Natural killer cell treated with Interleukin-12 subunit alpha and Interleukin-12 subunit beta and Interleukin-15 and Interleukin-18, amount 100 ng/mL, for 72 hours (primary cell): ENCODE measurements around the gene LGALS3. TPM values are rescaled to one million over a fixed set of nuclear protein-coding genes. Genes with fewer than 3 reads are reported as not detected.
"Not testable (repeated sequence)": the region's sequence is repeated elsewhere in the genome, so short reads cannot be mapped to it uniquely, and the experiment has no call there.

Experiments used
- ATAC-seq, 2 donors: fragments of 150-1000 bp; cut with Tn5 transposase in 1 of 2; sonication (Bioruptor Pico), chemical (Tn5 transposase) in 1 of 2; 2 replicates each; pipeline ENCODE4 v1.10.0; 2021
- DNase-seq: peaks from one replicate; pipeline ENCODE4 v3.0.0; 2022; ENCODE audit warnings: low spot score
- H3K27ac Mint-ChIP-seq, 2 donors: 1 replicate in 1 of 2; 2 replicates in 1 of 2; pipeline ENCODE4 v1.8.0; 2022; ENCODE audit warnings: mixed read lengths in 2 of 2, mild to moderate bottlenecking in 1 of 2, moderate library complexity in 1 of 2
- H3K27me3 Mint-ChIP-seq, 2 donors: 1 replicate in 1 of 2; 2 replicates in 1 of 2; pipeline ENCODE4 v1.8.0; 2022; ENCODE audit warnings: mixed read lengths in 2 of 2
- H3K36me3 Mint-ChIP-seq: one replicate; pipeline ENCODE4 v1.8.0; 2022; ENCODE audit warnings: mixed read lengths
- H3K4me1 Mint-ChIP-seq, 2 donors: 1 replicate in 1 of 2; 2 replicates in 1 of 2; pipeline ENCODE4 v1.8.0; 2022; ENCODE audit warnings: low read depth in 2 of 2, mixed read lengths in 2 of 2, mild to moderate bottlenecking in 1 of 2
- H3K4me3 Mint-ChIP-seq: one replicate; pipeline ENCODE4 v1.8.0; 2022; ENCODE audit warnings: mixed read lengths
- H3K9me3 Mint-ChIP-seq: 2 replicates; pipeline ENCODE4 v1.8.0; 2022; ENCODE audit warnings: mixed read lengths
- total RNA-seq, 2 donors: library from RNA; stranded (reverse); gene quantifications; one replicate each; pipeline ENCODE4 v1.2.3, GENCODE V29; 2022

Gene LGALS3
- total RNA-seq: 100 to 1,000 TPM; 161 to 224 TPM

- Mint-ChIP-seq H3K9me3 (no peaks in the 10 kb centered on the region), H3K36me3 (peaks cover 17% of the 10 kb centered on the region), H3K4me1 (peaks cover 61 to 74% of the 10 kb centered on the region in 2 donors), H3K4me3 (peak within 1 kb of the TSS; percentile 97), H3K27me3 (no peaks in the 10 kb centered on the region), H3K27ac (peak within 1 kb of the TSS; percentile 93)
- ATAC-seq: peak; percentile 75 to 81
- peak; percentile 82 for DNase-seq
Measured at GRCh38 chr14:55129086-55129427, at the start of gene LGALS3. Gene LGALS3 (plus strand): TSS chr14:55129252. CDS start chr14:55137374, 8,122 bp downstream.

DNA sequence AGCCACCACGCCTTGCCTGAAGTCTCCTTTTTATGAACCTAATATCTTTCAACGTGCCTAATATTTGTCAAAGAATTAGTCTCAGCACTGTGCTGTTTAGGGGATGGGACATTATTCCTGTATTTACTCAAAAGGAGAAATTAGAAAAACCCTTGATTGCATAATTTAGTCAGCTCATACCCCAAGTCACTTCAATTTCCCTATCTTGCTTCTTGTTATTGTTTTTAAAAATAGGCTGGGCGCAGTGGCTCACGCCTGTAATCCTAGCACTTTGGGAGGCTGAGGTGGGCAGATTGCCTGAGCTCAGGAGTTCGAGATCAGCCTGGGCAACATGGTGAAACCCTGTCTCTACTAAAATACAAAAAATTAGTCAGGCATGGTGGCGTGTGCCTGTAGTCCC is 49.1 kb upstream of the LGALS3 start:
- not testable (repeated sequence) for H3K27me3 Mint-ChIP-seq, H3K9me3 Mint-ChIP-seq, H3K4me1 Mint-ChIP-seq, H3K36me3 Mint-ChIP-seq, H3K4me3 Mint-ChIP-seq, H3K27ac Mint-ChIP-seq, ATAC-seq, DNase-seq

DNA sequence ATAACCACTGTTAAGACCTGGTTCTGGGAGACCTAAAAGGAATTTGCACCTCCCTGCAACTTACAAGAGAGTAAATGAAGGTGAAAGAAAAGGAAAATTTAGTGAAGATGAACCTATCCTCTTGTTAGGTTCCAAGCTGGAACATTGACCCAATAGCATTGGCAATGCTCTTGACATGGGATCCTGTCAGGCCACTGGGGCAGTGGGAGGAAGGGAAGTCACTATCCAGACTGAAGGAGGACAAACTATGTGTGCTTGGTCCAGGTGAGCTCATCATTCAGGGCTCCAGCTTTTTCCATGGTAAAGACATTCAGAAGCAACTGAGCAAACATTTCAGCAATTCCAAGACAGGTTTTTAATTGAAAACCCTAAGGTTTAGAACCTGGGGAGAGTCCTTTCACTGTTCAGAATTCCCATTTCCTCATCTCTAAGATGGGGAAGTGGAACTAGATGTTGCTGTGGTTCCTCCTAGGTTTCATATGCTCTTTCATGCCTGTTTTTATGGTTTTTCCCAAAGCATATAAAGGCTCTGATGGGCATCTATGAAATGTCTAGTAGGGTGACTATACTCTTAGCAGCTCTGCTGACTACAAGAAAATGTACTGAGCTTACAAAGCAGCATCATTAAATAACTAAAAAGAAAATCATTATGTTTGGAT is 44.5 kb upstream of the LGALS3 start:
- H3K9me3 Mint-ChIP-seq: no peaks in the 10 kb centered on the region
- peaks cover 2 to 3% of the 10 kb centered on the region in 2 donors for H3K4me1 Mint-ChIP-seq
- H3K27ac Mint-ChIP-seq: no peak overlapping the region
- H3K4me3 Mint-ChIP-seq: no peak overlapping the region
- H3K36me3 Mint-ChIP-seq: no peaks in the 10 kb centered on the region
- DNase-seq: no peak
- H3K27me3 Mint-ChIP-seq: no peaks in the 10 kb centered on the region
- no peak for ATAC-seq

GRCh38 chr14:55085060-55085660 is 43.9 kb upstream of the LGALS3 start:
- H3K36me3 Mint-ChIP-seq: no peaks in the 10 kb centered on the region
- no peak overlapping the region for H3K27ac Mint-ChIP-seq
- DNase-seq (no peak), ATAC-seq (no peak)
- peaks cover 5 to 9% of the 10 kb centered on the region in 2 donors for H3K4me1 Mint-ChIP-seq
- H3K9me3 Mint-ChIP-seq: no peaks in the 10 kb centered on the region
- no peak overlapping the region for H3K4me3 Mint-ChIP-seq
- no peaks in the 10 kb centered on the region for H3K27me3 Mint-ChIP-seq

DNA sequence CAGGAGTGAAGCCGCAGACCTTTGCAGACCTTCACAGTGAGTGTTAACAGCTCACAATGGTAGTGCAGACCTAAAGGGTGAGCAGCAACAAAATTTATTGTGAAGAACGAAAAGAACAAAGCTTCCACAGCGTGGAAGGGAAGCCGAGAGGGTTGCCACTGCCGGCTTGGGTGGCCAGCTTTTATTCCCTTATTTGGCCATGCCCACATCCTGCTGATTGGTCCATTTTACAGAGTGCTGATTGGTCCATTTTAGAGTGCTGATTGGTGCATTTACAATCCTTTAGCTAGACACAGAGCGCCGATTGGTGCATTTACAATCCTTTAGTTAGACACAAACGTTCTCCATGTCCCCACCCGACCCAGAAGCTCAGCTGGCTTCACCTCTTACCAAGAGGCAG is 42.1 kb upstream of the LGALS3 start:
- ATAC-seq: no peak
- Mint-ChIP-seq H3K9me3 (no peaks in the 10 kb centered on the region), H3K36me3 (no peaks in the 10 kb centered on the region), H3K27ac (no peak overlapping the region), H3K4me3 (no peak overlapping the region), H3K4me1 (peaks cover 8 to 13% of the 10 kb centered on the region in 2 donors), H3K27me3 (no peaks in the 10 kb centered on the region)
- no peak for DNase-seq

- no peak for DNase-seq
- Mint-ChIP-seq H3K27ac (no peak overlapping the region), H3K36me3 (no peaks in the 10 kb centered on the region), H3K4me1 (peaks cover 8 to 21% of the 10 kb centered on the region in 2 donors), H3K9me3 (no peaks in the 10 kb centered on the region), H3K4me3 (no peak overlapping the region), H3K27me3 (no peaks in the 10 kb centered on the region)
- ATAC-seq: no peak
Measured at GRCh38 chr14:55088356-55088755, 40.7 kb upstream of the LGALS3 start.

DNA sequence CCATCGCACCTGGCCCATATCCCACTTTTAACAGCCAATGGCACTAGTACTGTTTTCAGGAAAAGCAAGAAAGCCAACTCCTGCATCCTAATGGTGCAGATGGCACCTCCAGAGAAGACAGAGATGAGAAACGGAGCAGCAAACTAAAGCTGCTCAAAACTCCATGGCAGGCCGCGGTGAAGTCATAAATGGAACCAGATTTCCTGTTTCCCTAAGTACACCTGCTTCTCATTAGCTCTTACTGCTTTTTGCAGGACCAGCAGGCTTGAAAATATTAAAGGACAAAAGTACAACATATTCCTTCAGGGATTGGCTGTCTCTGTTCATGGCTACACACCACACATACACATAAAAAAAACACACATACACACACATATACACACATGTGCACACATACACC is 36.7 kb upstream of the LGALS3 start:
- H3K9me3 Mint-ChIP-seq: peaks cover 4% of the 10 kb centered on the region
- no peaks in the 10 kb centered on the region for H3K27me3 Mint-ChIP-seq
- peaks cover 22 to 28% of the 10 kb centered on the region in 2 donors for H3K4me1 Mint-ChIP-seq
- H3K4me3 Mint-ChIP-seq: no peak overlapping the region
- no peaks in the 10 kb centered on the region for H3K36me3 Mint-ChIP-seq
- DNase-seq: no peak
- H3K27ac Mint-ChIP-seq: no peak overlapping the region
- no peak for ATAC-seq

GRCh38 chr14:55094292-55095157 is 34.5 kb upstream of the LGALS3 start:
- DNase-seq: no peak
- no peaks in the 10 kb centered on the region for H3K27me3 Mint-ChIP-seq
- no peak for ATAC-seq
- no peak overlapping the region for H3K4me3 Mint-ChIP-seq
- H3K27ac Mint-ChIP-seq: no peak overlapping the region
- peaks cover 8% of the 10 kb centered on the region for H3K9me3 Mint-ChIP-seq
- H3K4me1 Mint-ChIP-seq: peaks cover 35 to 42% of the 10 kb centered on the region in 2 donors
- H3K36me3 Mint-ChIP-seq: no peaks in the 10 kb centered on the region

- H3K36me3 Mint-ChIP-seq: no peaks in the 10 kb centered on the region
- peak overlapping the region; percentile 77 for H3K4me3 Mint-ChIP-seq
Measured at GRCh38 chr14:55097881-55098560, 31.0 kb upstream of the LGALS3 start.

DNA sequence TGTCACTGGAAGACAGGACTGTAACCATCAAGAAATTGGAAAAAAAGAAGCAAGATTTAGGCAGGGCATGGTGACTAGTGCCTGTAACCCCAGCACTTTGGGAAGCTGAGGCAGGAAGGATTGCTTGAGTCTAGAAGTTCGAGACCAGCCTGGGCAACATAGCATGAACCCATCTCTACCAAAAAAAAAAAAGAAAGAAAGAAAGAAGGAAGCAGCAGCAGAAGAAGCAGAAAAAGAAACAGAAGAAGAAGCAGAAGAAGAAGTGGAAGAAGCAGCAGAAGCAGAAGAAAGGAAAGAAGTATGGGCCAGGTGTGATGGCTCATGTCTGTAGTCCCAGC is 30.5 kb upstream of the LGALS3 start:
- DNase-seq (no peak), ATAC-seq (no peak)
- Mint-ChIP-seq H3K27me3 (no peaks in the 10 kb centered on the region), H3K27ac (peak overlapping the region; percentile 89 to 90), H3K36me3 (no peaks in the 10 kb centered on the region), H3K4me3 (peak overlapping the region; percentile 77), H3K9me3 (peaks cover 8% of the 10 kb centered on the region), H3K4me1 (peaks cover 56 to 61% of the 10 kb centered on the region in 2 donors)

More at GRCh38 chr14:55097881-55098560, 31.0 kb upstream of the LGALS3 start:
- peak; percentile 79 to 80 for ATAC-seq
- peaks cover 53 to 56% of the 10 kb centered on the region in 2 donors for H3K4me1 Mint-ChIP-seq
- peak overlapping the region; percentile 89 to 90 for H3K27ac Mint-ChIP-seq
- peak; percentile 77 for DNase-seq
- peaks cover 8% of the 10 kb centered on the region for H3K9me3 Mint-ChIP-seq
- no peaks in the 10 kb centered on the region for H3K27me3 Mint-ChIP-seq

GRCh38 chr14:55099756-55100155 is 29.3 kb upstream of the LGALS3 start:
- peak overlapping the region; percentile 77 for H3K4me3 Mint-ChIP-seq
- peaks cover 8% of the 10 kb centered on the region for H3K9me3 Mint-ChIP-seq
- no peak for ATAC-seq
- H3K36me3 Mint-ChIP-seq: peaks cover 8% of the 10 kb centered on the region
- H3K4me1 Mint-ChIP-seq: peaks cover 61 to 66% of the 10 kb centered on the region in 2 donors
- no peaks in the 10 kb centered on the region for H3K27me3 Mint-ChIP-seq
- no peak for DNase-seq
- peak overlapping the region; percentile 89 to 90 for H3K27ac Mint-ChIP-seq

- H3K27me3 Mint-ChIP-seq: no peaks in the 10 kb centered on the region
Measured at GRCh38 chr14:55101698-55102097, 27.4 kb upstream of the LGALS3 start.

DNA sequence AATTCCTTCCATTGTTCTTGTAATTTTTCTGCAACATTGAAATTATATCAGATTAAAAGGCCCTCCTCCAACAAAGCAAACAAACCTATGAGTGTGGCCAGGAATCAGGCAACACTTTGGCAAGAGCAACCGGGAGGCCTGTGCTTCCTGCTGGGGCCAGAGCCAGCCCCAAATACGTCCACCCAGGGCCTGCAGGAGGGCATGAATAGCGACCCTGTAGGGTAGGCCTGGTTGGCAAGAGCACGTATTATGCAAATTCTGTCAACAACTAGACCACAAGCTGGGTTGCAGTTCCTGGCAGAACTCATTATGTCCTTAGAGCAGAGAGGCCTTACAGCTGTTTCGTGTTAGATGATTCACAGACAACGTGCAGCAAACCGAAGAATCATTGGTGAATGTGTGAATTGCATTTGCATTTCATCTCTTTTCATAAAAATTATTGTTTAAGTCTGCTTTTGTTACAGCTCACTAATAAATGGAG is 26.9 kb upstream of the LGALS3 start:
- Mint-ChIP-seq H3K4me1 (peaks cover 61 to 67% of the 10 kb centered on the region in 2 donors), H3K27me3 (no peaks in the 10 kb centered on the region), H3K4me3 (peak overlapping the region; percentile 95), H3K9me3 (peaks cover 6% of the 10 kb centered on the region), H3K36me3 (peaks cover 14% of the 10 kb centered on the region), H3K27ac (peak overlapping the region; percentile 90 to 100)
- DNase-seq (peak; percentile 91), ATAC-seq (peak; percentile 88 to 95)

More at GRCh38 chr14:55101698-55102097, 27.4 kb upstream of the LGALS3 start:
- Mint-ChIP-seq H3K4me3 (peak overlapping the region; percentile 95), H3K9me3 (peaks cover 8% of the 10 kb centered on the region), H3K36me3 (peaks cover 14% of the 10 kb centered on the region), H3K4me1 (peaks cover 65 to 72% of the 10 kb centered on the region in 2 donors), H3K27ac (peak overlapping the region; percentile 90 to 100)
- no peak for ATAC-seq
- no peak for DNase-seq
